Measurements from ENCODE around the gene LCAT.

DNA sequence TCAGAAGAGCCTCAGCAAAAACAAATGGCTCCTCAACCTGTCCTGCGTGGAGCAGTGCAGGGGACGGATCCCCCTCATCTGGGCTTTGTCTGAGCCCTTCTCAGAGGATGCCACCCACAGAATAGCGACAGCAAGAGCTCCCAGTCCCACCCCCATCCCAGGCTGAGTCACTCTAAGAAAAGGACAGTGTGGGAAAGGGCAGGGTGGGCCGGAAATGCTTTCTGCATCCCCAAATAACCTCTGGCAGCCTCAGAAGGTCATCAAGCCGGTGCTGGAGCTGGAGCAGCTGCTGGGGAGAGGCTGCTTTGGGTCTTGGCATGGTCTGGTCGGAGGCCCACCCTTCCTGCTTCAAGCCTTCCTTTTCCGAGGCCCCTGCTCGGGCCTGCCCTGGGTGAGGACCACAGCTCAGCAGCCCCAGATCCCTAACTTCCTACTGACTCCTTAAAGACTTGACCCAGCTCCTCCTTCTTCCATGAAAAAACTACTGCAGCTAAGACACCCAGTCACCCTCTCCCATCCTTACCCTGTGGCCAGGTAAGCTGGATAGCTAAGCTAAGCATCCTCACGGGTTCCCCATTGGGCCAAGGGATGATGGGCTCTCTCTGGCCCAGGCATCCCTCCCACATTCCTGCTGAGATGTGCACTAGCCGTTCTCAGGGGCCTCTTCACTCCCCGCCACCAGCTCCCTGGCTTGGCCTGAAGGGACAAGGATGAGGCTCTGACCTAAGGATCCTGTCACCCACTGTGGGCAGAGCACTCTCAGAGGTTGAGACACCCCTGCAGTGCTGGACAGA is 15.8 kb upstream of the LCAT start:
- no peak for TF ChIP-seq EZH2phosphoT487 (IDR thresholded peaks at IDR 0.05; ENCODE audit: insufficient read depth, low read depth)
- no peak for TF ChIP-seq EZH2 (IDR thresholded peaks at IDR 0.05; ENCODE audit: insufficient read depth, poor library complexity, severe bottlenecking)
